NCI-H1105 (cell line): ENCODE measurements around the gene HUNK.
"Not testable (repeated sequence)": the region's sequence is repeated elsewhere in the genome, so short reads cannot be mapped to it uniquely, and the experiment has no call there.

Experiments
- DNase-seq: peaks from one replicate; lab custom pipeline; 2025; lab: John Stamatoyannopoulos, UW

HUNK gene

GRCh38 chr21:31997191-31997590 lies 124.4 kb downstream of the HUNK start:
- no peak for DNase-seq

GRCh38 chr21:31999810-32000468 lies 127.1 kb downstream of the HUNK start:
- DNase-seq, result no peak

GRCh38 chr21:32001390-32001789 lies 128.6 kb downstream of the HUNK start:
- DNase-seq, result peak; percentile 2

GRCh38 chr21:32003411-32003810 lies 130.6 kb downstream of the HUNK start:
- DNase-seq, result no peak

GRCh38 chr21:32004291-32004690 lies 131.5 kb downstream of the HUNK start:
- DNase-seq, result no peak

GRCh38 chr21:32007456-32007855 lies 134.6 kb downstream of the HUNK start:
- DNase-seq, result no peak

GRCh38 chr21:32008714-32009113 lies 135.9 kb downstream of the HUNK start:
- no peak for DNase-seq

- DNase-seq, result no peak
These were observed 136.4 kb downstream of the HUNK start for GRCh38 chr21:32009263-32009662.

GRCh38 chr21:32015461-32016139 lies 142.8 kb downstream of the HUNK start:
- no peak for DNase-seq

GRCh38 chr21:32018381-32018780 lies 145.6 kb downstream of the HUNK start:
- DNase-seq, result no peak

- DNase-seq, result no peak
These were observed 147.7 kb downstream of the HUNK start for GRCh38 chr21:32020564-32020963.

- DNase-seq, result peak; percentile 74
These were observed 148.6 kb downstream of the HUNK start for GRCh38 chr21:32021319-32021994.

- no peak for DNase-seq
These were observed 149.3 kb downstream of the HUNK start for GRCh38 chr21:32022146-32022545.

GRCh38 chr21:32030146-32030652 lies 157.4 kb downstream of the HUNK start:
- DNase-seq, result no peak

- no peak for DNase-seq
These were observed 162.0 kb downstream of the HUNK start for GRCh38 chr21:32034850-32035249.

- DNase-seq, result no peak
These were observed 162.8 kb downstream of the HUNK start for GRCh38 chr21:32035617-32036016.

- no peak for DNase-seq
These were observed 163.9 kb downstream of the HUNK start for GRCh38 chr21:32036756-32037155.

- DNase-seq, result not testable (repeated sequence)
These were observed 165.9 kb downstream of the HUNK start for GRCh38 chr21:32038751-32039150.

GRCh38 chr21:32043458-32043857 lies 170.6 kb downstream of the HUNK start:
- no peak for DNase-seq

- no peak for DNase-seq
These were observed 171.7 kb downstream of the HUNK start for GRCh38 chr21:32044205-32045180.

GRCh38 chr21:32046191-32046590 lies 173.4 kb downstream of the HUNK start:
- no peak for DNase-seq

GRCh38 chr21:32048353-32048752 lies 175.5 kb downstream of the HUNK start:
- DNase-seq, result no peak
